HCT116 (cell line): ENCODE measurements around the gene IQCF6. TPM values are rescaled to one million over a fixed set of nuclear protein-coding genes. Genes with fewer than 3 reads are reported as not detected.

Experiments
- ATAC-seq: fragments of 200-7000 bp; cut with Tn5 transposase; 2 replicates; pipeline ENCODE4 v1.9.1; 2020; ENCODE audit warnings: mild to moderate bottlenecking, moderate library complexity
- BruUV-seq: library from RNA; stranded (reverse); fragments of 400-500 nt; replicated peaks from 2 replicates; lab custom pipeline; 2021; lab: Mats Ljungman, UMichigan
- CTCF ChIA-PET: fragments of 300-600 bp; sonication (Branson Sonifier 250); formaldehyde crosslinking; loops from one replicate; lab custom pipeline; 2021; ENCODE audit warnings: antibody characterized with exemption; lab: Charles Lee
- POLR2A ChIA-PET: fragments of 300-600, 350-600 bp; sonication (Branson Sonifier 250); formaldehyde crosslinking; loops from one replicate; lab custom pipeline; 2021; ENCODE audit warnings: antibody characterized with exemption; lab: Charles Lee
- RAD21 ChIA-PET, 2 experiments: fragments of 300-600 bp; sonication (Branson Sonifier 250); formaldehyde crosslinking; loops; one replicate each; lab custom pipeline; 2023; ENCODE audit warnings: low total read pairs in 2 of 2; ENCODE audit not compliant: uncharacterized antibody in 2 of 2, unreplicated experiment in 2 of 2, low non-redundant PET in 1 of 2; lab: Charles Lee
- DNase-seq: peaks from one replicate; pipeline ENCODE4 v3.0.0-alpha.2; 2010; ENCODE audit warnings: low read depth, low spot score
- H2AFZ ChIP-seq: fragments of 200-600 bp; shearing (Covaris generic), sonication (generic); 2 replicates; pipeline ENCODE4 v1.6.1; 2017; ENCODE audit warnings: low read depth, mixed run types, mixed read lengths, antibody characterized with exemption, low read length; ENCODE audit not compliant: poor library complexity, severe bottlenecking
- H3K27ac ChIP-seq: 2 replicates; pipeline ENCODE4 v1.5.1; 2012; ENCODE audit warnings: low read depth, low read length
- H3K27me3 ChIP-seq: fragments of 200-600 bp; sonication (generic); 2 replicates; pipeline ENCODE4 v1.6.1; 2016; ENCODE audit warnings: mixed run types, low read length, mixed read lengths; ENCODE audit not compliant: insufficient read depth
- H3K36me3 ChIP-seq, 2 experiments: fragments of 200-500 bp in 1 of 2; fragments of 200-600 bp in 1 of 2; sonication (Bioruptor generic) in 1 of 2; sonication (generic) in 1 of 2; 2 replicates each; pipeline versions ENCODE4 v1.5.1 to v1.6.1; 2014 to 2016; ENCODE audit warnings: low read length in 2 of 2, inconsistent platforms in 1 of 2, mixed read lengths in 1 of 2, mixed run types in 1 of 2; ENCODE audit not compliant: insufficient read depth in 2 of 2, control insufficient read depth in 1 of 2
- H3K4me1 ChIP-seq, 2 experiments: fragments of 200-600 bp in 1 of 2; sonication (generic) in 1 of 2; 2 replicates each; pipeline versions ENCODE4 v1.5.1 to v1.6.1; 2012 to 2017; ENCODE audit warnings: low read length in 2 of 2, inconsistent platforms in 1 of 2, mild to moderate bottlenecking in 1 of 2, mixed read lengths in 1 of 2, mixed run types in 1 of 2, moderate library complexity in 1 of 2; ENCODE audit not compliant: insufficient read depth in 2 of 2, control insufficient read depth in 1 of 2
- H3K4me2 ChIP-seq: fragments of 200-600 bp; sonication (generic); 2 replicates; pipeline ENCODE4 v1.6.1; 2017; ENCODE audit warnings: mixed run types, low read length, mixed read lengths
- H3K4me3 ChIP-seq, 2 experiments: fragments of 200-600 bp in 1 of 2; sonication (generic) in 1 of 2; replicated peaks in 1 of 2; 2 replicates each; pipeline ENCODE4 v1.5.1; 2011 to 2016; ENCODE audit warnings: low read length in 2 of 2, control low read depth in 1 of 2, low read depth in 1 of 2, mild to moderate bottlenecking in 1 of 2, mixed read lengths in 1 of 2, mixed run types in 1 of 2
- H3K79me2 ChIP-seq: fragments of 200-600 bp; sonication (generic); 2 replicates; pipeline ENCODE4 v1.6.1; 2017; ENCODE audit warnings: mild to moderate bottlenecking, mixed run types, low read length, moderate library complexity, mixed read lengths; ENCODE audit not compliant: insufficient read depth
- H3K9ac ChIP-seq: fragments of 200-600 bp; sonication (generic); 2 replicates; pipeline ENCODE4 v1.6.1; 2016; ENCODE audit warnings: low read length, mixed read lengths
- H3K9me2 ChIP-seq: fragments of 200-600 bp; sonication (generic), shearing (Covaris generic); 2 replicates; pipeline ENCODE4 v1.6.1; 2017; ENCODE audit warnings: mixed run types, mild to moderate bottlenecking, moderate library complexity; ENCODE audit not compliant: insufficient read depth
- H3K9me3 ChIP-seq, 2 experiments: fragments of 200-500 bp in 1 of 2; fragments of 200-600 bp in 1 of 2; sonication (Bioruptor generic) in 1 of 2; sonication (generic) in 1 of 2; 2 replicates each; pipeline ENCODE4 v1.6.1; 2014 to 2017; ENCODE audit warnings: low read length in 2 of 2, mixed read lengths in 2 of 2, inconsistent platforms in 1 of 2, low read depth in 1 of 2, mild to moderate bottlenecking in 1 of 2, mixed run types in 1 of 2, moderate library complexity in 1 of 2; ENCODE audit not compliant: control insufficient read depth in 1 of 2, insufficient read depth in 1 of 2
- H4K20me1 ChIP-seq: fragments of 200-600 bp; sonication (generic), shearing (Covaris generic); 2 replicates; pipeline ENCODE4 v1.6.1; 2017; ENCODE audit warnings: mixed run types, mild to moderate bottlenecking, moderate library complexity; ENCODE audit not compliant: insufficient read depth
- CBX3 ChIP-seq: IDR thresholded peaks from 2 replicates; pipeline ENCODE4 v1.6.1; 2012; ENCODE audit warnings: low read depth
- CTCF ChIP-seq, 3 experiments: fragments of 200-600 bp in 1 of 3; sonication (generic) in 1 of 3; IDR thresholded peaks in 2 of 3; conservative IDR thresholded peaks in 1 of 3; 2 replicates each; pipeline ENCODE4 v1.5.1; 2012 to 2017; ENCODE audit warnings: low read depth in 2 of 3, low read length in 2 of 3, antibody characterized with exemption in 1 of 3, borderline replicate concordance in 1 of 3, control low read depth in 1 of 3, mild to moderate bottlenecking in 1 of 3, mixed read lengths in 1 of 3, mixed run types in 1 of 3, moderate library complexity in 1 of 3; ENCODE audit not compliant: insufficient read depth in 1 of 3
- EGR1 ChIP-seq: IDR thresholded peaks from 2 replicates; pipeline ENCODE4 v1.6.1; 2012; ENCODE audit warnings: low read depth
- RAD21 ChIP-seq: IDR thresholded peaks from 2 replicates; pipeline ENCODE4 v1.6.1; 2012; ENCODE audit warnings: low read depth, mild to moderate bottlenecking
- SIN3A ChIP-seq: IDR thresholded peaks from 2 replicates; pipeline ENCODE4 v1.6.1; 2012; ENCODE audit warnings: low read depth
- SRF ChIP-seq: IDR thresholded peaks from 2 replicates; pipeline ENCODE4 v1.6.1; 2012; ENCODE audit warnings: low read depth
- TCF7L2 ChIP-seq: IDR thresholded peaks from 2 replicates; pipeline ENCODE4 v1.7.0; 2011; ENCODE audit warnings: borderline replicate concordance, inconsistent platforms; ENCODE audit not compliant: insufficient read depth, insufficient read length; ENCODE audit errors: extremely low read depth
- YY1 ChIP-seq: IDR thresholded peaks from 2 replicates; pipeline ENCODE4 v1.6.1; 2011; ENCODE audit warnings: low read length, low read depth, moderate library complexity, mild to moderate bottlenecking; ENCODE audit not compliant: insufficient replicate concordance; ENCODE audit errors: extremely low read depth
- ZNF274 ChIP-seq: fragments of 200-500 bp; sonication (Bioruptor generic); IDR thresholded peaks from 2 replicates; pipeline ENCODE4 v1.6.1; 2014; ENCODE audit warnings: mild to moderate bottlenecking, low read depth, low read length, inconsistent platforms
- intact Hi-C: fragments of 100-400 bp; cut with micrococcal nuclease; formaldehyde crosslinking; loops from 2 replicates; pipeline ENCODE4 v1.10.0; 2022
- total RNA-seq: library from RNA; stranded (reverse); gene quantifications from one replicate; pipeline ENCODE4 v1.2.1, GENCODE V29; 2021; ENCODE audit not compliant: unreplicated experiment

IQCF6 gene
- total RNA-seq, 1 experiment from 2014 or later, result not detected

DNA sequence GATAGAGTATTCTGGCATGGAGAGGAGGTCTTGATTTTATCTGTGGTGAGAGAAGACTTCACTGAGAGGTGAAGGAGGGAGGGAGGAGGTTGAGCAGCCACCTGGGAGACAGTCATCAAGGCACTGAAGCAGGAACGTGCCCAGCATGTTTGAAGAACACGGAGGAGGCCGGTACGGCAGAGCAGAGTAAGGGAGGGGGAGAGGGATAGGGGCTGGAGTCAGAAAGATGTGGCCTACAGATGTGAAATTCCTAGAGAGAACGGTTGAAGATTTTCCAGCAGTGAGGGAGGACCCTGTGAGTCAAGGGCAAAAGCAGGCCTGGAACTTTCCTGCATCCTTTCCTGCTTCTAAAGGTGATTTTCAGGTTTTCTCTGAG lies 21.7 kb upstream of the IQCF6 start:
- intact Hi-C loops, result loop anchor here (1.0 kb wide), 1 partner anchor 81 kb away; no protein-coding TSS in a partner anchor
- TF ChIP-seq CBX3, result no peak
- TF ChIP-seq SRF, result no peak
- no peak for TF ChIP-seq TCF7L2
- no peak for TF ChIP-seq YY1
- no peak for TF ChIP-seq SIN3A
- TF ChIP-seq EGR1, result no peak
- TF ChIP-seq, all 23 proteins: peak for 0
- Histone ChIP-seq H3K79me2 (no peaks in the 10 kb centered on the region), H3K9ac (no peak overlapping the region), H3K4me1 (peaks cover 0 to 14% of the 10 kb centered on the region in 2 experiments; a peak in 2 of 4 replicates), H3K36me3 (no peaks in the 10 kb centered on the region), H3K4me2 (no peak overlapping the region), H3K4me3 (no peak overlapping the region), H3K9me2 (no peaks in the 10 kb centered on the region), H4K20me1 (no peaks in the 10 kb centered on the region), H3K9me3 (no peaks in the 10 kb centered on the region), H2AFZ (peak overlapping the region; percentile 41), H3K27me3 (no peaks in the 10 kb centered on the region), H3K27ac (no peak overlapping the region)
- POLR2A ChIA-PET, result no interaction called here
- BruUV-seq, result no TSS peak
- CTCF ChIA-PET, result interaction anchor here (1.1 to 1.4 kb wide), 2 partner anchors 8 to 32 kb away, joined by 3 read pairs; no protein-coding TSS in a partner anchor
- DNase-seq (no peak), ATAC-seq (no peak)
- RAD21 ChIA-PET, result no interaction called here

GRCh38 chr3:51799879-51800749 lies 21.1 kb upstream of the IQCF6 start:
- Histone ChIP-seq H3K27me3 (no peaks in the 10 kb centered on the region), H3K9me3 (no peaks in the 10 kb centered on the region), H3K4me3 (no peak overlapping the region), H3K79me2 (no peaks in the 10 kb centered on the region), H3K9ac (no peak overlapping the region), H3K4me2 (no peak overlapping the region), H3K27ac (no peak overlapping the region), H3K9me2 (no peaks in the 10 kb centered on the region)
- intact Hi-C loops, result loop anchor here (1.0 kb wide), 1 partner anchor 81 kb away; no protein-coding TSS in a partner anchor
- POLR2A ChIA-PET, result no interaction called here
- RAD21 ChIA-PET, result interaction anchor here in 1 of 2 experiments (1.0 kb wide), 1 partner anchor 81 kb away, joined by 3 read pairs; no protein-coding TSS in a partner anchor
- ATAC-seq, result peak; percentile 79
- no TSS peak for BruUV-seq
- DNase-seq, result peak; percentile 55
- peak; percentile 78 for TF ChIP-seq RAD21
- no peak for TF ChIP-seq ZNF274
- peak; percentile 75 to 91 (median 87) for TF ChIP-seq CTCF (IDR thresholded peaks at IDR 0.05 in 2 of 3, conservative IDR thresholded peaks at IDR 0.05 in 1 of 3; ENCODE audit: borderline replicate concordance in 1 of 3, insufficient read depth in 1 of 3, low read depth in 2 of 3, low read length in 2 of 3)
- TF ChIP-seq, all 23 proteins: peak for 2
- Histone ChIP-seq H4K20me1 (no peaks in the 10 kb centered on the region), H3K4me1 (peaks cover 0 to 14% of the 10 kb centered on the region in 2 experiments; a peak in 2 of 4 replicates), H3K36me3 (no peaks in the 10 kb centered on the region), H2AFZ (peak overlapping the region; percentile 75)
- CTCF ChIA-PET, result interaction anchor here (1.0 to 3.0 kb wide), 9 partner anchors 9 to 298 kb away, joined by 3 to 31 read pairs (median 4); partner anchors contain the start of gene IQCF6
